HepG2 (cell line): ENCODE data around the gene MMP25. TPM values are rescaled to one million over a fixed set of nuclear protein-coding genes. Genes with fewer than 3 reads are reported as not detected.

Source experiments
- CHCHD3 ChIP-seq: sonication (generic); formaldehyde crosslinking; IDR thresholded peaks from 2 replicates; pipeline ENCODE4 v1.8.0; 2022; ENCODE audit warnings: mild to moderate bottlenecking, missing genetic modification reagents, moderate library complexity
- CHD4 ChIP-seq: fragments of 200-600 bp; sonication (generic); IDR thresholded peaks from 2 replicates; pipeline ENCODE4 v1.7.0; 2017; ENCODE audit warnings: mild to moderate bottlenecking, low read length, borderline replicate concordance
- KDM6A ChIP-seq: IDR thresholded peaks from 2 replicates; pipeline ENCODE4 v1.6.1; 2016; ENCODE audit warnings: low read depth
- MED8 ChIP-seq: sonication (generic); formaldehyde crosslinking; IDR thresholded peaks from 2 replicates; pipeline ENCODE4 v1.8.1; 2023; ENCODE audit warnings: mild to moderate bottlenecking, missing genetic modification reagents; ENCODE audit not compliant: insufficient replicate concordance
- NFIC ChIP-seq: IDR thresholded peaks from 2 replicates; pipeline ENCODE4 v1.6.1; 2012; ENCODE audit warnings: mild to moderate bottlenecking, low read length, inconsistent platforms
- SNAPC2 ChIP-seq: sonication (generic); formaldehyde crosslinking; IDR thresholded peaks from 2 replicates; pipeline ENCODE4 v1.8.1; 2022; ENCODE audit warnings: mild to moderate bottlenecking, missing genetic modification reagents
- U2AF1 ChIP-seq: fragments of 200-400 bp; formaldehyde crosslinking; optimal IDR thresholded peaks from 2 replicates; pipeline ENCODE3; 2017; ENCODE audit warnings: mild to moderate bottlenecking, low read depth, low read length
- ZNF775 ChIP-seq: sonication (generic); formaldehyde crosslinking; IDR thresholded peaks from 2 replicates; pipeline ENCODE4 v1.4.0; 2020; ENCODE audit warnings: missing genetic modification reagents, mild to moderate bottlenecking, moderate library complexity, borderline replicate concordance
- ZNF839 ChIP-seq: sonication (generic); formaldehyde crosslinking; IDR thresholded peaks from 2 replicates; pipeline ENCODE4 v1.4.0; 2020; ENCODE audit warnings: missing genetic modification reagents, mild to moderate bottlenecking, borderline replicate concordance
- polyA plus RNA-seq, 8 experiments: library from polyadenylated mRNA; depleted of rRNA in 3 of 8; stranded (reverse) in 7 of 8; unstranded in 1 of 8; fragments of >200 nt; fragmentation: Illumina TruSeq in 4 of 8; extraction: Trizol in 4 of 8; gene quantifications; 2 replicates each; pipeline versions ENCODE4 v1.2.1 to v1.2.3, GENCODE V29; 2011 to 2016; ENCODE audit warnings: low read depth in 4 of 8, missing spikeins in 1 of 8, mixed read lengths in 1 of 8; ENCODE audit not compliant: insufficient read depth in 1 of 8
- total RNA-seq, 5 experiments: library from RNA; depleted of rRNA; stranded (reverse); fragments of >200 nt; fragmentation: Illumina TruSeq; extraction: Trizol; gene quantifications; 2 replicates each; pipeline ENCODE4 v1.2.3, GENCODE V29; 2016; ENCODE audit warnings: low read depth in 1 of 5
- TF ChIP-seq, protein P1 (sequence below): sonication (generic); formaldehyde crosslinking; IDR thresholded peaks from 2 replicates; pipeline ENCODE4 v1.5.0; 2020; ENCODE audit warnings: missing genetic modification reagents, mild to moderate bottlenecking, borderline replicate concordance
- TF ChIP-seq, protein P2 (sequence below): sonication (generic); formaldehyde crosslinking; IDR thresholded peaks from 2 replicates; pipeline ENCODE4 v1.4.0; 2020; ENCODE audit warnings: mild to moderate bottlenecking, missing genetic modification reagents
- TF ChIP-seq, protein P3 (sequence below): sonication (generic); formaldehyde crosslinking; IDR thresholded peaks from 2 replicates; pipeline ENCODE4 v1.4.0; 2020; ENCODE audit warnings: low read depth, mild to moderate bottlenecking, missing genetic modification reagents
- TF ChIP-seq, protein P4 (sequence below): sonication (generic); formaldehyde crosslinking; IDR thresholded peaks from 2 replicates; pipeline ENCODE4 v1.5.0; 2020; ENCODE audit warnings: missing genetic modification reagents
- TF ChIP-seq, protein P5 (sequence below): IDR thresholded peaks from 2 replicates; pipeline ENCODE4 v1.6.1; 2016; ENCODE audit warnings: missing compliant biosample characterization, missing genetic modification reagents, borderline replicate concordance

MMP25 gene
- total and polyA plus RNA-seq, 2 of the 13 experiments (the other 11 are each of a cell fraction or from before 2014, with no cell fraction given): 0.04 to 0.08 TPM

DNA sequence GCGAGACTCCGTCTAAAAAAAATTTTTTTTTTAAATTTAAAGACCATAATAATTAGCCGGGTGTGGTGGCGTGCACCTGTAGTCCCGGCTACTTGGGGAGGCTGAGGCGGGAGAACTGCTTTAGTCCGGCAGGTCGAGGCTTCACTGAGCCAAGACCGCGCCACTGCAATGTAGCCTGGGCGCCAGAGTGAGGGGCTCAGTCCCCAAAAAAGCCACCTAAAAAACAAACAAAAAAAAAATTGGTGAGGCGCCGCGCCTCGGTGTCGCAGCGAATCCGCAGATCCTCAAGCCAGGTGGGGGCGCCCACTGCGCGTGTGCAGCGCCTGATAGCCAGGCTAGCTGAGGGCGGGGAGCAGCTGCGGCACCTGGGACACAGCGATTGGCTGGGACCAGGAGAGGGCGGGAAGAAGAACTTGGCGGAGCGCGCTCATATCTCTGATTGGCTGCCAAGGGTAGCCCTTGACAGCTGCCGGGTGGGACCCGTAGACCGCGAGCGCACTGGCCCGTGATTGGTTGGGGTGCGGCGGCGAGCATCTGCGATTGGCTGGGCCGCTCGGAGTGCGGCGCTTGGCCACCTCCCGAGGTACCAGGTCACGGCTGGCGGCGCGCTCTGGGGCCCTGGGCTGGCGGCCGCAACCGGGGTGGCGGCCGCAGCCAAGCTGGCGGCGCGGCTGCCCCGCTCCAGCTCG is 42.6 kb upstream of the MMP25 start (continued):
- TF ChIP-seq, protein P1, sequence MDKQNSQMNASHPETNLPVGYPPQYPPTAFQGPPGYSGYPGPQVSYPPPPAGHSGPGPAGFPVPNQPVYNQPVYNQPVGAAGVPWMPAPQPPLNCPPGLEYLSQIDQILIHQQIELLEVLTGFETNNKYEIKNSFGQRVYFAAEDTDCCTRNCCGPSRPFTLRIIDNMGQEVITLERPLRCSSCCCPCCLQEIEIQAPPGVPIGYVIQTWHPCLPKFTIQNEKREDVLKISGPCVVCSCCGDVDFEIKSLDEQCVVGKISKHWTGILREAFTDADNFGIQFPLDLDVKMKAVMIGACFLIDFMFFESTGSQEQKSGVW (CRISPR knock-in tag): no peak
- TF ChIP-seq, protein P2, sequence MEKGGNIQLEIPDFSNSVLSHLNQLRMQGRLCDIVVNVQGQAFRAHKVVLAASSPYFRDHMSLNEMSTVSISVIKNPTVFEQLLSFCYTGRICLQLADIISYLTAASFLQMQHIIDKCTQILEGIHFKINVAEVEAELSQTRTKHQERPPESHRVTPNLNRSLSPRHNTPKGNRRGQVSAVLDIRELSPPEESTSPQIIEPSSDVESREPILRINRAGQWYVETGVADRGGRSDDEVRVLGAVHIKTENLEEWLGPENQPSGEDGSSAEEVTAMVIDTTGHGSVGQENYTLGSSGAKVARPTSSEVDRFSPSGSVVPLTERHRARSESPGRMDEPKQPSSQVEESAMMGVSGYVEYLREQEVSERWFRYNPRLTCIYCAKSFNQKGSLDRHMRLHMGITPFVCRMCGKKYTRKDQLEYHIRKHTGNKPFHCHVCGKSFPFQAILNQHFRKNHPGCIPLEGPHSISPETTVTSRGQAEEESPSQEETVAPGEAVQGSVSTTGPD: no peak
- TF ChIP-seq CHD4 (no peak), KDM6A (CRISPR knock-in tag) (no peak), MED8 (CRISPR knock-in tag) (no peak), SNAPC2 (CRISPR knock-in tag) (no peak), ZNF775 (CRISPR knock-in tag) (no peak), U2AF1 (no peak), NFIC (no peak), ZNF839 (CRISPR knock-in tag) (no peak), CHCHD3 (CRISPR knock-in tag) (no peak)
- TF ChIP-seq, protein P3, sequence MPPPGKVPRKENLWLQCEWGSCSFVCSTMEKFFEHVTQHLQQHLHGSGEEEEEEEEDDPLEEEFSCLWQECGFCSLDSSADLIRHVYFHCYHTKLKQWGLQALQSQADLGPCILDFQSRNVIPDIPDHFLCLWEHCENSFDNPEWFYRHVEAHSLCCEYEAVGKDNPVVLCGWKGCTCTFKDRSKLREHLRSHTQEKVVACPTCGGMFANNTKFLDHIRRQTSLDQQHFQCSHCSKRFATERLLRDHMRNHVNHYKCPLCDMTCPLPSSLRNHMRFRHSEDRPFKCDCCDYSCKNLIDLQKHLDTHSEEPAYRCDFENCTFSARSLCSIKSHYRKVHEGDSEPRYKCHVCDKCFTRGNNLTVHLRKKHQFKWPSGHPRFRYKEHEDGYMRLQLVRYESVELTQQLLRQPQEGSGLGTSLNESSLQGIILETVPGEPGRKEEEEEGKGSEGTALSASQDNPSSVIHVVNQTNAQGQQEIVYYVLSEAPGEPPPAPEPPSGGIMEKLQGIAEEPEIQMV (CRISPR knock-in tag): peak; percentile 27; the same call in 1 of the 2 replicates
- TF ChIP-seq, protein P4, sequence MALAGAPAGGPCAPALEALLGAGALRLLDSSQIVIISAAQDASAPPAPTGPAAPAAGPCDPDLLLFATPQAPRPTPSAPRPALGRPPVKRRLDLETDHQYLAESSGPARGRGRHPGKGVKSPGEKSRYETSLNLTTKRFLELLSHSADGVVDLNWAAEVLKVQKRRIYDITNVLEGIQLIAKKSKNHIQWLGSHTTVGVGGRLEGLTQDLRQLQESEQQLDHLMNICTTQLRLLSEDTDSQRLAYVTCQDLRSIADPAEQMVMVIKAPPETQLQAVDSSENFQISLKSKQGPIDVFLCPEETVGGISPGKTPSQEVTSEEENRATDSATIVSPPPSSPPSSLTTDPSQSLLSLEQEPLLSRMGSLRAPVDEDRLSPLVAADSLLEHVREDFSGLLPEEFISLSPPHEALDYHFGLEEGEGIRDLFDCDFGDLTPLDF (CRISPR knock-in tag): peak; percentile 92
- TF ChIP-seq, protein P5, sequence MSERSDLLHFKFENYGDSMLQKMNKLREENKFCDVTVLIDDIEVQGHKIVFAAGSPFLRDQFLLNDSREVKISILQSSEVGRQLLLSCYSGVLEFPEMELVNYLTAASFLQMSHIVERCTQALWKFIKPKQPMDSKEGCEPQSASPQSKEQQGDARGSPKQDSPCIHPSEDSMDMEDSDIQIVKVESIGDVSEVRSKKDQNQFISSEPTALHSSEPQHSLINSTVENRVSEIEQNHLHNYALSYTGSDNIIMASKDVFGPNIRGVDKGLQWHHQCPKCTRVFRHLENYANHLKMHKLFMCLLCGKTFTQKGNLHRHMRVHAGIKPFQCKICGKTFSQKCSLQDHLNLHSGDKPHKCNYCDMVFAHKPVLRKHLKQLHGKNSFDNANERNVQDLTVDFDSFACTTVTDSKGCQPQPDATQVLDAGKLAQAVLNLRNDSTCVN (CRISPR knock-in tag): no peak
- TF ChIP-seq, all 625 proteins: peak for 168
